OCI-LY7 (cell line): ENCODE measurements around the gene TM7SF3. TPM values are rescaled to one million over a fixed set of nuclear protein-coding genes. Genes with fewer than 3 reads are reported as not detected.
A peak's percentile ranks its signal among the peaks of the same experiment; 100 is the strongest.

Source experiments
- BruUV-seq: library from RNA; stranded (reverse); fragments of 400-500 nt; replicated peaks from 2 replicates; lab custom pipeline; 2021; lab: Mats Ljungman, UMichigan
- CTCF ChIA-PET: fragments of 300-600 bp; sonication (Branson Sonifier 250); formaldehyde crosslinking; loops from one replicate; lab custom pipeline; 2022; ENCODE audit warnings: antibody characterized with exemption; ENCODE audit not compliant: unreplicated experiment; lab: Charles Lee
- POLR2A ChIA-PET: fragments of 300-600 bp; sonication (Branson Sonifier 250); formaldehyde crosslinking; loops from one replicate; lab custom pipeline; 2022; ENCODE audit warnings: antibody characterized with exemption; lab: Charles Lee
- DNase-seq: peaks from one replicate; pipeline ENCODE4 v3.0.0-alpha.2; 2015; ENCODE audit warnings: low spot score
- H2AFZ ChIP-seq: fragments of 200-600 bp; sonication (generic), shearing (Covaris generic); 2 replicates; pipeline ENCODE4 v1.6.1; 2014; ENCODE audit warnings: mild to moderate bottlenecking, antibody characterized with exemption, low read length, moderate library complexity
- H3K27ac ChIP-seq: fragments of 200-600 bp; sonication (generic); 2 replicates; pipeline ENCODE4 v1.5.1; 2014; ENCODE audit warnings: mixed run types, low read depth, mild to moderate bottlenecking, moderate library complexity, low read length, inconsistent platforms; ENCODE audit not compliant: poor library complexity, severe bottlenecking
- H3K36me3 ChIP-seq: fragments of 200-600 bp; sonication (generic); 2 replicates; pipeline ENCODE4 v1.6.1; 2014; ENCODE audit warnings: mild to moderate bottlenecking, antibody characterized with exemption, low read length, moderate library complexity, mixed read lengths; ENCODE audit not compliant: insufficient read depth
- H3K4me1 ChIP-seq: fragments of 200-600 bp; sonication (generic); 2 replicates; pipeline ENCODE4 v1.5.1; 2014; ENCODE audit warnings: mild to moderate bottlenecking, low read length; ENCODE audit not compliant: insufficient read depth, poor library complexity, severe bottlenecking
- H3K4me2 ChIP-seq: fragments of 200-600 bp; sonication (generic); 2 replicates; pipeline ENCODE4 v1.6.1; 2014; ENCODE audit warnings: mild to moderate bottlenecking, low read length
- H3K4me3 ChIP-seq: fragments of 200-600 bp; sonication (generic); 2 replicates; pipeline ENCODE4 v1.5.1; 2014; ENCODE audit warnings: mild to moderate bottlenecking, low read depth, low read length; ENCODE audit not compliant: poor library complexity, severe bottlenecking
- H3K79me2 ChIP-seq: fragments of 200-600 bp; sonication (generic); 2 replicates; pipeline ENCODE4 v1.6.1; 2016; ENCODE audit warnings: low read depth, mild to moderate bottlenecking, low read length, moderate library complexity, mixed read lengths; ENCODE audit not compliant: insufficient read depth
- H3K9me2 ChIP-seq: fragments of 200-600 bp; sonication (generic); 2 replicates; pipeline ENCODE4 v1.6.1; 2016; ENCODE audit warnings: mild to moderate bottlenecking, low read length, mixed read lengths; ENCODE audit not compliant: insufficient read depth
- H3K9me3 ChIP-seq: fragments of 200-600 bp; sonication (generic); 2 replicates; pipeline ENCODE4 v1.6.1; 2014; ENCODE audit warnings: mild to moderate bottlenecking, mixed run types, low read length, mixed read lengths
- H4K20me1 ChIP-seq: fragments of 200-600 bp; sonication (generic); 2 replicates; pipeline ENCODE4 v1.6.1; 2014; ENCODE audit warnings: mild to moderate bottlenecking, antibody characterized with exemption, low read length, moderate library complexity, mixed read lengths; ENCODE audit not compliant: insufficient read depth
- CTCF ChIP-seq: fragments of 200-600 bp; sonication (generic); conservative IDR thresholded peaks from 2 replicates; pipeline ENCODE4 v1.5.1; 2014; ENCODE audit warnings: mild to moderate bottlenecking, antibody characterized with exemption, low read length, moderate library complexity, mixed read lengths
- EZH2phosphoT487 ChIP-seq: fragments of 200-600 bp; sonication (generic); IDR thresholded peaks from 2 replicates; pipeline ENCODE4 v1.6.1; 2018; ENCODE audit warnings: low read depth, borderline replicate concordance, mild to moderate bottlenecking, mixed run types, antibody characterized with exemption, low read length, moderate library complexity, mixed read lengths
- intact Hi-C: fragments of 100-400 bp; cut with micrococcal nuclease; formaldehyde crosslinking; loops from one replicate; pipeline ENCODE4 v1.10.0; 2022; ENCODE audit not compliant: unreplicated experiment
- total RNA-seq, 2 experiments: library from RNA; depleted of rRNA in 1 of 2; stranded (reverse); fragments of >200 nt in 1 of 2; shearing (Covaris generic) in 1 of 2; gene quantifications; 2 replicates each; pipeline ENCODE4 v1.2.3, GENCODE V29; 2014 to 2022

The TM7SF3 gene
- total RNA-seq, 2 experiments from 2014 or later = 47.1 to 48.3 TPM

- no peak overlapping the region for H3K4me3 ChIP-seq
- intact Hi-C loops = no loop called here
- peaks cover 31% of the 10 kb centered on the region; the same call in 1 of the 2 replicates for H3K79me2 ChIP-seq
- H3K4me1 ChIP-seq = peaks cover 15% of the 10 kb centered on the region
- POLR2A ChIA-PET = interaction anchor here (0.6 to 1.1 kb wide), 3 partner anchors 43 to 1210 kb away, joined by 3 read pairs; no protein-coding TSS in a partner anchor
- no peaks in the 10 kb centered on the region for H3K9me3 ChIP-seq
- no peaks in the 10 kb centered on the region for H3K9me2 ChIP-seq
- H2AFZ ChIP-seq = no peak overlapping the region
- no peak overlapping the region for H3K27ac ChIP-seq
- CTCF ChIA-PET = no interaction called here
- no TSS peak for BruUV-seq
- H3K4me2 ChIP-seq = no peak overlapping the region
- no peaks in the 10 kb centered on the region for H4K20me1 ChIP-seq
- no peak for TF ChIP-seq EZH2phosphoT487
- TF ChIP-seq CTCF = no peak
- no peak for DNase-seq
- peaks cover 48% of the 10 kb centered on the region for H3K36me3 ChIP-seq
These were observed 12.1 kb upstream of the TM7SF3 start for GRCh38 chr12:27026257-27026656.

GRCh38 chr12:27025116-27025515, 10.9 kb upstream of the TM7SF3 start:
- no peak for DNase-seq
- Histone ChIP-seq H2AFZ (no peak overlapping the region), H3K4me2 (0 out of 2 replicates have a peak overlapping the region, but pooled peaks have one; percentile 72), H3K27ac (no peak overlapping the region), H3K4me3 (no peak overlapping the region), H3K9me3 (no peaks in the 10 kb centered on the region), H3K4me1 (peaks cover 15% of the 10 kb centered on the region), H3K79me2 (peaks cover 31% of the 10 kb centered on the region; the same call in 1 of the 2 replicates), H4K20me1 (no peaks in the 10 kb centered on the region), H3K9me2 (no peaks in the 10 kb centered on the region), H3K36me3 (peaks cover 38% of the 10 kb centered on the region)
- no peak for TF ChIP-seq EZH2phosphoT487
- TF ChIP-seq CTCF = no peak
- intact Hi-C loops = no loop called here
- ChIA-PET CTCF (no interaction called here), POLR2A (interaction anchor here (1.0 to 1.1 kb wide), 2 partner anchors 22 to 80 kb away, joined by 3 to 4 read pairs; no protein-coding TSS in a partner anchor)
- no TSS peak for BruUV-seq

- ChIA-PET CTCF (no interaction called here), POLR2A (interaction anchor here (0.6 to 1.0 kb wide), 2 partner anchors 21 to 209 kb away, joined by 3 read pairs; no protein-coding TSS in a partner anchor)
- Histone ChIP-seq H3K9me3 (no peaks in the 10 kb centered on the region), H3K4me3 (no peak overlapping the region), H3K4me2 (peak overlapping the region; percentile 72; the same call in 1 of the 2 replicates), H3K27ac (no peak overlapping the region), H3K4me1 (peaks cover 15% of the 10 kb centered on the region), H3K9me2 (no peaks in the 10 kb centered on the region), H4K20me1 (no peaks in the 10 kb centered on the region), H2AFZ (no peak overlapping the region), H3K36me3 (peaks cover 30% of the 10 kb centered on the region), H3K79me2 (peaks cover 31% of the 10 kb centered on the region; the same call in 1 of the 2 replicates)
- no peak for DNase-seq
- TF ChIP-seq CTCF = no peak
- TF ChIP-seq EZH2phosphoT487 = no peak
- BruUV-seq = no TSS peak
- intact Hi-C loops = loop anchor here (5.0 kb wide), 1 partner anchor 678 kb away; no protein-coding TSS in a partner anchor
These were observed 10.1 kb upstream of the TM7SF3 start for GRCh38 chr12:27024291-27024690.
